ENCODE results near the gene DHRS3.

Gene DHRS3

GRCh38 chr1:12629985-12630760, 12.2 kb upstream of the DHRS3 start:
- H3K36me3 ChIP-seq (ENCODE audit: insufficient read depth, low read length): no peaks in the 10 kb centered on the region
- no peak overlapping the region for H3K9ac ChIP-seq (ENCODE audit: low read depth, low read length)
- 0 out of 2 replicates have a peak, but pooled peaks cover 2% of the 10 kb centered on the region for H3K9me3 ChIP-seq (ENCODE audit: control insufficient read depth, insufficient read depth, low read length)
- peaks cover 10% of the 10 kb centered on the region; the same call in 1 of the 2 replicates for H3K4me1 ChIP-seq (ENCODE audit: insufficient read depth, low read length)

- Histone ChIP-seq H3K9ac (ENCODE audit: low read depth, low read length) (no peak overlapping the region), H3K9me3 (ENCODE audit: control insufficient read depth, insufficient read depth, low read length) (no peaks in the 10 kb centered on the region), H3K4me1 (ENCODE audit: insufficient read depth, low read length) (peaks cover 10% of the 10 kb centered on the region; the same call in 1 of the 2 replicates), H3K36me3 (ENCODE audit: insufficient read depth, low read length) (no peaks in the 10 kb centered on the region)
Measured at GRCh38 chr1:12629511-12629956, 11.5 kb upstream of the DHRS3 start.

- peaks cover 10% of the 10 kb centered on the region; the same call in 1 of the 2 replicates for H3K4me1 ChIP-seq (ENCODE audit: insufficient read depth, low read length)
- no peak overlapping the region for H3K9ac ChIP-seq (ENCODE audit: low read depth, low read length)
- H3K9me3 ChIP-seq (ENCODE audit: control insufficient read depth, insufficient read depth, low read length): no peaks in the 10 kb centered on the region
- H3K36me3 ChIP-seq (ENCODE audit: insufficient read depth, low read length): no peaks in the 10 kb centered on the region
Measured at GRCh38 chr1:12627296-12627695, 9.3 kb upstream of the DHRS3 start.

GRCh38 chr1:12626888-12627287, 8.9 kb upstream of the DHRS3 start:
- no peaks in the 10 kb centered on the region for H3K9me3 ChIP-seq (ENCODE audit: control insufficient read depth, insufficient read depth, low read length)
- no peak overlapping the region for H3K9ac ChIP-seq (ENCODE audit: low read depth, low read length)
- peaks cover 10% of the 10 kb centered on the region; the same call in 1 of the 2 replicates for H3K4me1 ChIP-seq (ENCODE audit: insufficient read depth, low read length)
- no peaks in the 10 kb centered on the region for H3K36me3 ChIP-seq (ENCODE audit: insufficient read depth, low read length)

GRCh38 chr1:12625276-12625675, 7.3 kb upstream of the DHRS3 start:
- no peaks in the 10 kb centered on the region for H3K36me3 ChIP-seq (ENCODE audit: insufficient read depth, low read length)
- peaks cover 16% of the 10 kb centered on the region; the same call in 1 of the 2 replicates for H3K4me1 ChIP-seq (ENCODE audit: insufficient read depth, low read length)
- no peaks in the 10 kb centered on the region for H3K9me3 ChIP-seq (ENCODE audit: control insufficient read depth, insufficient read depth, low read length)

GRCh38 chr1:12622506-12622905, 4.5 kb upstream of the DHRS3 start:
- H3K9ac ChIP-seq (ENCODE audit: low read depth, low read length): no peak overlapping the region
- peaks cover 10% of the 10 kb centered on the region; the same call in 1 of the 2 replicates for H3K4me1 ChIP-seq (ENCODE audit: insufficient read depth, low read length)
- no peaks in the 10 kb centered on the region for H3K9me3 ChIP-seq (ENCODE audit: control insufficient read depth, insufficient read depth, low read length)
- no peaks in the 10 kb centered on the region for H3K36me3 ChIP-seq (ENCODE audit: insufficient read depth, low read length)

More at GRCh38 chr1:12625276-12625675, 7.3 kb upstream of the DHRS3 start:
- H3K9ac ChIP-seq (ENCODE audit: low read depth, low read length): no peak overlapping the region

- Histone ChIP-seq H3K4me1 (ENCODE audit: insufficient read depth, low read length) (peaks cover 10% of the 10 kb centered on the region; the same call in 1 of the 2 replicates), H3K9ac (ENCODE audit: low read depth, low read length) (no peak overlapping the region), H3K36me3 (ENCODE audit: insufficient read depth, low read length) (no peaks in the 10 kb centered on the region), H3K9me3 (ENCODE audit: control insufficient read depth, insufficient read depth, low read length) (no peaks in the 10 kb centered on the region)
Measured at GRCh38 chr1:12621346-12622335, 3.6 kb upstream of the DHRS3 start.

- Histone ChIP-seq H3K9ac (ENCODE audit: low read depth, low read length) (no peak overlapping the region), H3K36me3 (ENCODE audit: insufficient read depth, low read length) (no peaks in the 10 kb centered on the region), H3K9me3 (ENCODE audit: control insufficient read depth, insufficient read depth, low read length) (no peaks in the 10 kb centered on the region), H3K4me1 (ENCODE audit: insufficient read depth, low read length) (peaks cover 10% of the 10 kb centered on the region; the same call in 1 of the 2 replicates)
Measured at GRCh38 chr1:12620931-12621330, 2.9 kb upstream of the DHRS3 start.

- Histone ChIP-seq H3K9me3 (ENCODE audit: control insufficient read depth, insufficient read depth, low read length) (no peaks in the 10 kb centered on the region), H3K9ac (ENCODE audit: low read depth, low read length) (no peak overlapping the region), H3K4me1 (ENCODE audit: insufficient read depth, low read length) (peaks cover 10% of the 10 kb centered on the region; the same call in 1 of the 2 replicates), H3K36me3 (ENCODE audit: insufficient read depth, low read length) (no peaks in the 10 kb centered on the region)
Measured at GRCh38 chr1:12620488-12620865, 2.5 kb upstream of the DHRS3 start.

GRCh38 chr1:12619792-12620487, 1.9 kb upstream of the DHRS3 start:
- H3K9ac ChIP-seq (ENCODE audit: low read depth, low read length): peak overlapping the region; percentile 62
- peaks cover 14% of the 10 kb centered on the region for H3K4me1 ChIP-seq (ENCODE audit: insufficient read depth, low read length)
- no peaks in the 10 kb centered on the region for H3K9me3 ChIP-seq (ENCODE audit: control insufficient read depth, insufficient read depth, low read length)
- no peaks in the 10 kb centered on the region for H3K36me3 ChIP-seq (ENCODE audit: insufficient read depth, low read length)

GRCh38 chr1:12618965-12619791, 1.2 kb upstream of the DHRS3 start:
- peak overlapping the region; percentile 62 for H3K9ac ChIP-seq (ENCODE audit: low read depth, low read length)
- H3K36me3 ChIP-seq (ENCODE audit: insufficient read depth, low read length): no peaks in the 10 kb centered on the region
- peaks cover 19% of the 10 kb centered on the region for H3K4me1 ChIP-seq (ENCODE audit: insufficient read depth, low read length)
- H3K9me3 ChIP-seq (ENCODE audit: control insufficient read depth, insufficient read depth, low read length): no peaks in the 10 kb centered on the region

- H3K9me3 ChIP-seq (ENCODE audit: control insufficient read depth, insufficient read depth, low read length): no peaks in the 10 kb centered on the region
- no peaks in the 10 kb centered on the region for H3K36me3 ChIP-seq (ENCODE audit: insufficient read depth, low read length)
- peaks cover 19% of the 10 kb centered on the region for H3K4me1 ChIP-seq (ENCODE audit: insufficient read depth, low read length)
- peak overlapping the region; percentile 62 for H3K9ac ChIP-seq (ENCODE audit: low read depth, low read length)
Measured at GRCh38 chr1:12618661-12618964, 603 bp upstream of the DHRS3 start.

GRCh38 chr1:12617511-12617900, 504 bp downstream of the DHRS3 start:
- peaks cover 2% of the 10 kb centered on the region; the same call in 1 of the 2 replicates for H3K36me3 ChIP-seq (ENCODE audit: insufficient read depth, low read length)
- peaks cover 19% of the 10 kb centered on the region for H3K4me1 ChIP-seq (ENCODE audit: insufficient read depth, low read length)
- no peaks in the 10 kb centered on the region for H3K9me3 ChIP-seq (ENCODE audit: control insufficient read depth, insufficient read depth, low read length)
- peak overlapping the region; percentile 62 for H3K9ac ChIP-seq (ENCODE audit: low read depth, low read length)

Measured in ES-I3 (cell line).